ENCODE measurements around the gene HEXIM1. TPM values are rescaled to one million over a fixed set of nuclear protein-coding genes. Genes with fewer than 3 reads are reported as not detected.

Gene HEXIM1
- total RNA-seq, 4 donors from 2014 or later, result 32.1 to 58.2 (median 45.3) TPM

- Histone ChIP-seq H3K4me1 (peaks cover 18 to 48% (median 38%) of the 10 kb centered on the region in 4 donors), H3K36me3 (peaks cover 0 to 63% (median 57%) of the 10 kb centered on the region in 4 donors), H3K9me3 (no peaks in the 10 kb centered on the region), H3K4me3 (no peak overlapping the region), H3K27ac (replicated peaks in 1 of 4) (no peak overlapping the region), H3K27me3 (no peaks in the 10 kb centered on the region)
- TF ChIP-seq POLR2A (IDR thresholded peaks at IDR 0.05; ENCODE audit: low read depth) (no peak), POLR2AphosphoS5 (IDR thresholded peaks at IDR 0.05) (no peak), EP300 (IDR thresholded peaks at IDR 0.05) (no peak), CTCF (IDR thresholded peaks at IDR 0.05) (no peak)
- DNase-seq (ENCODE audit: extremely low spot score), result no peak
- intact Hi-C loops (cut with DNase I), result no loop called here
- WGBS, result 78% methylated on average over 7 of the region's 8 CpGs
These were observed 28.3 kb upstream of the HEXIM1 start for GRCh38 chr17:45119964-45120363.

GRCh38 chr17:45120558-45120957 is 27.7 kb upstream of the HEXIM1 start:
- TF ChIP-seq CTCF (IDR thresholded peaks at IDR 0.05) (no peak), POLR2A (IDR thresholded peaks at IDR 0.05; ENCODE audit: low read depth) (no peak), EP300 (IDR thresholded peaks at IDR 0.05) (no peak), POLR2AphosphoS5 (IDR thresholded peaks at IDR 0.05) (no peak)
- no peak overlapping the region for H3K27ac ChIP-seq (replicated peaks in 1 of 4)
- H3K27me3 ChIP-seq, result no peaks in the 10 kb centered on the region
- H3K9me3 ChIP-seq, result no peaks in the 10 kb centered on the region
- H3K36me3 ChIP-seq, result peaks cover 0 to 57% (median 51%) of the 10 kb centered on the region in 4 donors
- WGBS, result 94% methylated on average over 3 of the region's 22 CpGs
- peaks cover 18 to 54% (median 44%) of the 10 kb centered on the region in 4 donors for H3K4me1 ChIP-seq
- H3K4me3 ChIP-seq, result no peak overlapping the region
- DNase-seq (ENCODE audit: extremely low spot score), result no peak
- intact Hi-C loops (cut with DNase I), result no loop called here

GRCh38 chr17:45121055-45121454 is 27.2 kb upstream of the HEXIM1 start:
- 68% methylated on average over 9 of the region's 45 CpGs for WGBS
- H3K4me1 ChIP-seq, result peaks cover 18 to 54% (median 45%) of the 10 kb centered on the region in 4 donors
- no peak for DNase-seq (ENCODE audit: extremely low spot score)
- intact Hi-C loops (cut with DNase I), result no loop called here
- no peaks in the 10 kb centered on the region for H3K9me3 ChIP-seq
- TF ChIP-seq CTCF (IDR thresholded peaks at IDR 0.05) (no peak), POLR2A (IDR thresholded peaks at IDR 0.05; ENCODE audit: low read depth) (no peak), EP300 (IDR thresholded peaks at IDR 0.05) (no peak), POLR2AphosphoS5 (IDR thresholded peaks at IDR 0.05) (no peak)
- no peak overlapping the region for H3K4me3 ChIP-seq
- no peak overlapping the region for H3K27ac ChIP-seq (replicated peaks in 1 of 4)
- peaks cover 0 to 52% (median 48%) of the 10 kb centered on the region in 4 donors for H3K36me3 ChIP-seq
- no peaks in the 10 kb centered on the region for H3K27me3 ChIP-seq

- Histone ChIP-seq H3K9me3 (no peaks in the 10 kb centered on the region), H3K27me3 (no peaks in the 10 kb centered on the region), H3K27ac (replicated peaks in 1 of 4) (peak overlapping the region; percentile 52 to 63 (median 56)), H3K36me3 (peaks cover 0 to 30% (median 29%) of the 10 kb centered on the region in 4 donors), H3K4me1 (peaks cover 36 to 73% (median 65%) of the 10 kb centered on the region in 4 donors), H3K4me3 (no peak overlapping the region)
- intact Hi-C loops (cut with DNase I), result no loop called here
- no peak for DNase-seq (ENCODE audit: extremely low spot score)
- 90% methylated on average over 3 of the region's 6 CpGs for WGBS
- TF ChIP-seq POLR2AphosphoS5 (IDR thresholded peaks at IDR 0.05) (no peak), POLR2A (IDR thresholded peaks at IDR 0.05; ENCODE audit: low read depth) (no peak), EP300 (IDR thresholded peaks at IDR 0.05) (no peak), CTCF (IDR thresholded peaks at IDR 0.05) (no peak)
These were observed 25.1 kb upstream of the HEXIM1 start for GRCh38 chr17:45123076-45123770.
